Ishikawa (cell line): ENCODE data around the gene SMAD1.

Experiments used
- CEBPB ChIP-seq: IDR thresholded peaks from 2 replicates; pipeline ENCODE4 v1.6.1; 2012
- CREB1 ChIP-seq: IDR thresholded peaks from 2 replicates; pipeline ENCODE4 v1.6.1; 2012; ENCODE audit warnings: low read depth
- EGR1 ChIP-seq: IDR thresholded peaks from 2 replicates; pipeline ENCODE4 v1.6.1; 2012
- EP300 ChIP-seq: IDR thresholded peaks from 2 replicates; pipeline ENCODE4 v1.6.1; 2012; ENCODE audit warnings: borderline replicate concordance
- FOXM1 ChIP-seq: IDR thresholded peaks from 2 replicates; pipeline ENCODE4 v1.6.1; 2012; ENCODE audit warnings: low read depth, borderline replicate concordance
- MAX ChIP-seq: IDR thresholded peaks from 2 replicates; pipeline ENCODE4 v1.6.1; 2012
- NFIC ChIP-seq: IDR thresholded peaks from 2 replicates; pipeline ENCODE4 v1.6.1; 2012
- RAD21 ChIP-seq: IDR thresholded peaks from 2 replicates; pipeline ENCODE4 v1.6.1; 2012; ENCODE audit warnings: low read depth
- REST ChIP-seq: IDR thresholded peaks from 2 replicates; pipeline ENCODE4 v1.6.1; 2012; ENCODE audit warnings: low read depth, mild to moderate bottlenecking
- TAF1 ChIP-seq: IDR thresholded peaks from 2 replicates; pipeline ENCODE4 v1.6.1; 2012; ENCODE audit warnings: low read depth, mild to moderate bottlenecking
- TCF12 ChIP-seq: IDR thresholded peaks from 2 replicates; pipeline ENCODE4 v1.6.1; 2012; ENCODE audit warnings: low read depth
- TEAD4 ChIP-seq: IDR thresholded peaks from 2 replicates; pipeline ENCODE4 v1.6.1; 2012
- USF1 ChIP-seq: IDR thresholded peaks from 2 replicates; pipeline ENCODE4 v1.6.1; 2012
- YY1 ChIP-seq: IDR thresholded peaks from 2 replicates; pipeline ENCODE4 v1.6.1; 2012; ENCODE audit warnings: low read depth
- ZBTB7A ChIP-seq: IDR thresholded peaks from 2 replicates; pipeline ENCODE4 v1.6.1; 2012; ENCODE audit warnings: low read depth

The SMAD1 gene

GRCh38 chr4:145494666-145495270 is 13.1 kb downstream of the SMAD1 start:
- TF ChIP-seq FOXM1 (no peak), MAX (no peak), TAF1 (no peak), RAD21 (no peak), EGR1 (no peak), ZBTB7A (no peak), YY1 (no peak), TEAD4 (no peak), USF1 (no peak), CREB1 (no peak), TCF12 (no peak), REST (no peak)

- no peak for TF ChIP-seq TCF12
- TF ChIP-seq MAX, result no peak
- TF ChIP-seq EGR1, result no peak
- no peak for TF ChIP-seq NFIC
Observed at GRCh38 chr4:145496292-145496691, 14.6 kb downstream of the SMAD1 start.

GRCh38 chr4:145497199-145498149 is 15.8 kb downstream of the SMAD1 start:
- no peak for TF ChIP-seq RAD21
- TF ChIP-seq MAX, result no peak
- TF ChIP-seq CEBPB, result no peak
- TF ChIP-seq TCF12, result no peak
- no peak for TF ChIP-seq CREB1
- TF ChIP-seq TEAD4, result no peak
- TF ChIP-seq USF1, result no peak
- no peak for TF ChIP-seq ZBTB7A
- no peak for TF ChIP-seq TAF1
- TF ChIP-seq EGR1, result no peak
- no peak for TF ChIP-seq EP300
- TF ChIP-seq NFIC, result no peak
- no peak for TF ChIP-seq REST
- no peak for TF ChIP-seq YY1
- TF ChIP-seq FOXM1, result no peak

- no peak for TF ChIP-seq CREB1
- no peak for TF ChIP-seq RAD21
- no peak for TF ChIP-seq TCF12
- TF ChIP-seq YY1, result no peak
- no peak for TF ChIP-seq EGR1
- TF ChIP-seq TAF1, result no peak
Observed at GRCh38 chr4:145498430-145498829, 16.8 kb downstream of the SMAD1 start.

GRCh38 chr4:145501051-145501660 is 19.5 kb downstream of the SMAD1 start:
- TF ChIP-seq CEBPB (no peak), TCF12 (no peak), RAD21 (no peak), EGR1 (no peak)
